Measurements from ENCODE around the gene BCO2.

Gene BCO2

GRCh38 chr11:112238041-112238440 lies 62.7 kb downstream of the BCO2 start:
- no peak for TF ChIP-seq CTCF (IDR thresholded peaks at IDR 0.05)
- no peaks in the 10 kb centered on the region for H3K9me3 ChIP-seq
- no peak overlapping the region for H3K27ac ChIP-seq
- peaks cover 93% of the 10 kb centered on the region for H3K36me3 ChIP-seq
- no peaks in the 10 kb centered on the region for H3K4me1 ChIP-seq (ENCODE audit: control insufficient read depth in 1 of 2, insufficient read depth in 1 of 2, low read depth in 1 of 2, low read length in 1 of 2)
- no peak overlapping the region for H3K4me3 ChIP-seq (ENCODE audit: low read depth in 1 of 2, low read length in 1 of 2)
- no peaks in the 10 kb centered on the region for H3K27me3 ChIP-seq

GRCh38 chr11:112241486-112241885 lies 66.2 kb downstream of the BCO2 start:
- Histone ChIP-seq H3K27me3 (no peaks in the 10 kb centered on the region), H3K36me3 (peaks cover 63% of the 10 kb centered on the region), H3K27ac (no peak overlapping the region), H3K4me3 (ENCODE audit: low read depth in 1 of 2, low read length in 1 of 2) (no peak overlapping the region), H3K4me1 (ENCODE audit: control insufficient read depth in 1 of 2, insufficient read depth in 1 of 2, low read depth in 1 of 2, low read length in 1 of 2) (no peaks in the 10 kb centered on the region), H3K9me3 (no peaks in the 10 kb centered on the region)
- no peak for TF ChIP-seq CTCF (IDR thresholded peaks at IDR 0.05)

GRCh38 chr11:112247201-112247600 lies 71.9 kb downstream of the BCO2 start:
- Histone ChIP-seq H3K36me3 (peaks cover 10% of the 10 kb centered on the region), H3K4me3 (ENCODE audit: low read depth in 1 of 2, low read length in 1 of 2) (no peak overlapping the region), H3K27ac (no peak overlapping the region), H3K9me3 (no peaks in the 10 kb centered on the region), H3K27me3 (no peaks in the 10 kb centered on the region), H3K4me1 (ENCODE audit: control insufficient read depth in 1 of 2, insufficient read depth in 1 of 2, low read depth in 1 of 2, low read length in 1 of 2) (no peaks in the 10 kb centered on the region)
- no peak for TF ChIP-seq CTCF (IDR thresholded peaks at IDR 0.05)

GRCh38 chr11:112248201-112248600 lies 72.9 kb downstream of the BCO2 start:
- Histone ChIP-seq H3K36me3 (peaks cover 2% of the 10 kb centered on the region), H3K9me3 (no peaks in the 10 kb centered on the region), H3K27ac (no peak overlapping the region), H3K27me3 (no peaks in the 10 kb centered on the region), H3K4me1 (ENCODE audit: control insufficient read depth in 1 of 2, insufficient read depth in 1 of 2, low read depth in 1 of 2, low read length in 1 of 2) (no peaks in the 10 kb centered on the region), H3K4me3 (ENCODE audit: low read depth in 1 of 2, low read length in 1 of 2) (no peak overlapping the region)
- no peak for TF ChIP-seq CTCF (IDR thresholded peaks at IDR 0.05)

- H3K4me3 ChIP-seq (ENCODE audit: low read depth in 1 of 2, low read length in 1 of 2), result no peak overlapping the region
- no peak overlapping the region for H3K27ac ChIP-seq
- no peaks in the 10 kb centered on the region for H3K9me3 ChIP-seq
- TF ChIP-seq CTCF (IDR thresholded peaks at IDR 0.05), result no peak
- H3K27me3 ChIP-seq, result no peaks in the 10 kb centered on the region
- H3K4me1 ChIP-seq (ENCODE audit: control insufficient read depth in 1 of 2, insufficient read depth in 1 of 2, low read depth in 1 of 2, low read length in 1 of 2), result no peaks in the 10 kb centered on the region
- no peaks in the 10 kb centered on the region for H3K36me3 ChIP-seq
Measured at GRCh38 chr11:112249871-112250610, 74.7 kb downstream of the BCO2 start.

Data from neutrophil (primary cell).